ENCODE results near the gene GCNT1. TPM values are rescaled to one million over a fixed set of nuclear protein-coding genes. Genes with fewer than 3 reads are reported as not detected.
"Not testable (repeated sequence)": the region's sequence is repeated elsewhere in the genome, so short reads cannot be mapped to it uniquely, and the experiment has no call there.

Gene GCNT1
- total RNA-seq, 1 donor from 2014 or later: 8.0 TPM

GRCh38 chr9:76425677-76426453, 33.1 kb upstream of the GCNT1 start:
- Mint-ChIP-seq H3K4me1 (ENCODE audit: unreplicated experiment) (no peaks in the 10 kb centered on the region), H3K4me3 (ENCODE audit: unreplicated experiment) (no peak overlapping the region), H3K27ac (ENCODE audit: unreplicated experiment) (no peak overlapping the region), H3K27me3 (ENCODE audit: unreplicated experiment) (no peaks in the 10 kb centered on the region), H3K9me3 (ENCODE audit: unreplicated experiment) (no peaks in the 10 kb centered on the region), H3K36me3 (ENCODE audit: unreplicated experiment) (no peaks in the 10 kb centered on the region)
- DNase-seq (ENCODE audit: extremely low spot score, unreplicated experiment): no peak
- no peak for TF ChIP-seq CTCF (IDR thresholded peaks at IDR 0.05)

- DNase-seq (ENCODE audit: extremely low spot score, unreplicated experiment): no peak
- Mint-ChIP-seq H3K4me1 (ENCODE audit: unreplicated experiment) (no peaks in the 10 kb centered on the region), H3K27me3 (ENCODE audit: unreplicated experiment) (no peaks in the 10 kb centered on the region), H3K9me3 (ENCODE audit: unreplicated experiment) (no peaks in the 10 kb centered on the region), H3K36me3 (ENCODE audit: unreplicated experiment) (no peaks in the 10 kb centered on the region), H3K4me3 (ENCODE audit: unreplicated experiment) (no peak overlapping the region), H3K27ac (ENCODE audit: unreplicated experiment) (no peak overlapping the region)
- no peak for TF ChIP-seq CTCF (IDR thresholded peaks at IDR 0.05)
Observed at GRCh38 chr9:76426807-76427419, 32.1 kb upstream of the GCNT1 start.

- no peak overlapping the region for H3K27ac Mint-ChIP-seq (ENCODE audit: unreplicated experiment)
- no peaks in the 10 kb centered on the region for H3K27me3 Mint-ChIP-seq (ENCODE audit: unreplicated experiment)
- no peaks in the 10 kb centered on the region for H3K4me1 Mint-ChIP-seq (ENCODE audit: unreplicated experiment)
- no peak overlapping the region for H3K4me3 Mint-ChIP-seq (ENCODE audit: unreplicated experiment)
- no peak for TF ChIP-seq CTCF (IDR thresholded peaks at IDR 0.05)
- DNase-seq (ENCODE audit: extremely low spot score, unreplicated experiment): no peak
- peaks cover 4% of the 10 kb centered on the region for H3K9me3 Mint-ChIP-seq (ENCODE audit: unreplicated experiment)
- no peaks in the 10 kb centered on the region for H3K36me3 Mint-ChIP-seq (ENCODE audit: unreplicated experiment)
Observed at GRCh38 chr9:76431601-76432000, 27.4 kb upstream of the GCNT1 start.

GRCh38 chr9:76433406-76433805, 25.6 kb upstream of the GCNT1 start:
- H3K4me1 Mint-ChIP-seq (ENCODE audit: unreplicated experiment): no peaks in the 10 kb centered on the region
- H3K4me3 Mint-ChIP-seq (ENCODE audit: unreplicated experiment): no peak overlapping the region
- no peaks in the 10 kb centered on the region for H3K27me3 Mint-ChIP-seq (ENCODE audit: unreplicated experiment)
- DNase-seq (ENCODE audit: extremely low spot score, unreplicated experiment): no peak
- TF ChIP-seq CTCF (IDR thresholded peaks at IDR 0.05): no peak
- peaks cover 4% of the 10 kb centered on the region for H3K9me3 Mint-ChIP-seq (ENCODE audit: unreplicated experiment)
- no peak overlapping the region for H3K27ac Mint-ChIP-seq (ENCODE audit: unreplicated experiment)
- H3K36me3 Mint-ChIP-seq (ENCODE audit: unreplicated experiment): no peaks in the 10 kb centered on the region

- Mint-ChIP-seq H3K9me3 (ENCODE audit: unreplicated experiment) (peaks cover 4% of the 10 kb centered on the region), H3K4me1 (ENCODE audit: unreplicated experiment) (no peaks in the 10 kb centered on the region)
- DNase-seq (ENCODE audit: extremely low spot score, unreplicated experiment): no peak
Observed at GRCh38 chr9:76433836-76434235, 25.1 kb upstream of the GCNT1 start.

GRCh38 chr9:76434897-76435296, 24.1 kb upstream of the GCNT1 start:
- H3K27ac Mint-ChIP-seq (ENCODE audit: unreplicated experiment); H3K9me3 Mint-ChIP-seq (ENCODE audit: unreplicated experiment); H3K4me3 Mint-ChIP-seq (ENCODE audit: unreplicated experiment); H3K36me3 Mint-ChIP-seq (ENCODE audit: unreplicated experiment); H3K27me3 Mint-ChIP-seq (ENCODE audit: unreplicated experiment); H3K4me1 Mint-ChIP-seq (ENCODE audit: unreplicated experiment); DNase-seq (ENCODE audit: extremely low spot score, unreplicated experiment): not testable (repeated sequence)

More at GRCh38 chr9:76433836-76434235, 25.1 kb upstream of the GCNT1 start:
- no peaks in the 10 kb centered on the region for H3K36me3 Mint-ChIP-seq (ENCODE audit: unreplicated experiment)
- no peak for TF ChIP-seq CTCF (IDR thresholded peaks at IDR 0.05)
- H3K27ac Mint-ChIP-seq (ENCODE audit: unreplicated experiment): no peak overlapping the region
- no peaks in the 10 kb centered on the region for H3K27me3 Mint-ChIP-seq (ENCODE audit: unreplicated experiment)
- H3K4me3 Mint-ChIP-seq (ENCODE audit: unreplicated experiment): no peak overlapping the region

GRCh38 chr9:76437017-76437699, 21.8 kb upstream of the GCNT1 start:
- H3K27me3 Mint-ChIP-seq (ENCODE audit: unreplicated experiment); H3K27ac Mint-ChIP-seq (ENCODE audit: unreplicated experiment); H3K4me1 Mint-ChIP-seq (ENCODE audit: unreplicated experiment); H3K36me3 Mint-ChIP-seq (ENCODE audit: unreplicated experiment); H3K9me3 Mint-ChIP-seq (ENCODE audit: unreplicated experiment); DNase-seq (ENCODE audit: extremely low spot score, unreplicated experiment); H3K4me3 Mint-ChIP-seq (ENCODE audit: unreplicated experiment): not testable (repeated sequence)

Data from osteocyte (in vitro differentiated cells).